ENCODE data around the gene AXL. TPM values are rescaled to one million over a fixed set of nuclear protein-coding genes. Genes with fewer than 3 reads are reported as not detected.

The AXL gene
- total RNA-seq, 4 donors from 2014 or later: 22.3 to 86.5 (median 60.6) TPM

- no peak for DNase-seq
- no peak overlapping the region for H3K4me3 ChIP-seq
These were observed 25.4 kb upstream of the AXL start for GRCh38 chr19:41193430-41194156.

GRCh38 chr19:41194157-41194552 is 24.9 kb upstream of the AXL start:
- H3K9me3 ChIP-seq: no peaks in the 10 kb centered on the region
- intact Hi-C loops (cut with DNase I; ENCODE audit: low total_unique reads): no loop called here
- DNase-seq: no peak
- H3K27ac ChIP-seq: no peak overlapping the region
- no peaks in the 10 kb centered on the region for H3K36me3 ChIP-seq
- H3K4me3 ChIP-seq: no peak overlapping the region
- TF ChIP-seq CTCF (IDR thresholded peaks at IDR 0.05): no peak
- TF ChIP-seq POLR2A (IDR thresholded peaks at IDR 0.05): no peak
- peaks cover 3 to 13% of the 10 kb centered on the region in 2 donors for H3K27me3 ChIP-seq
- H3K4me1 ChIP-seq: no peaks in the 10 kb centered on the region

More at GRCh38 chr19:41193430-41194156, 25.4 kb upstream of the AXL start:
- Histone ChIP-seq H3K9me3 (no peaks in the 10 kb centered on the region), H3K27me3 (peaks cover 3 to 13% of the 10 kb centered on the region in 2 donors), H3K27ac (no peak overlapping the region), H3K4me1 (no peaks in the 10 kb centered on the region), H3K36me3 (no peaks in the 10 kb centered on the region)
- no peak for TF ChIP-seq POLR2A (IDR thresholded peaks at IDR 0.05)
- TF ChIP-seq CTCF (IDR thresholded peaks at IDR 0.05): no peak
- intact Hi-C loops (cut with DNase I; ENCODE audit: low total_unique reads): no loop called here

GRCh38 chr19:41195675-41196497 is 23.1 kb upstream of the AXL start:
- intact Hi-C loops (cut with DNase I; ENCODE audit: low total_unique reads): no loop called here
- no peak overlapping the region for H3K27ac ChIP-seq
- H3K9me3 ChIP-seq: no peaks in the 10 kb centered on the region
- no peaks in the 10 kb centered on the region for H3K4me1 ChIP-seq
- no peak for TF ChIP-seq POLR2A (IDR thresholded peaks at IDR 0.05)
- no peak for TF ChIP-seq CTCF (IDR thresholded peaks at IDR 0.05)
- no peak overlapping the region for H3K4me3 ChIP-seq
- no peaks in the 10 kb centered on the region for H3K36me3 ChIP-seq
- DNase-seq: no peak
- peaks cover 3 to 13% of the 10 kb centered on the region in 2 donors for H3K27me3 ChIP-seq

DNA sequence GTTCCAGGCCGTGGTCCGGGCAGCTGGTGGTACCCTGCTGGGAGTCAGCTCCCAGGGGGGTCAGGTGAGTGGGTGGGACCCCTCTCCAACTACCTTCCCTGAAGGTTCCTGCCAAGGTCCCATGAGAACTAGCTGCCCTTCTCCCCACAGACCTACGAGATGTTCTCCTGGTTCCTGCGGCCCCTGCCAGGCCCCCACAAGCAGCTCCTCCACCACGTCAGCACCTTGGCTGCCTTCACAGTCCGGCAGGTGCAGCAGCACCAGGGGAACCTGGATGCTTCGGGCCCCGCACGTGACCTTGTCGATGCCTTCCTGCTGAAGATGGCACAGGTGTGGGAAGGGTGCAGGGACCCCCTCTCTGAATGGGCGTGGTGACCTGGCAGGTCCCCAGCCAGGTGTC is 20.5 kb upstream of the AXL start:
- intact Hi-C loops (cut with DNase I; ENCODE audit: low total_unique reads): no loop called here
- no peak overlapping the region for H3K4me3 ChIP-seq
- H3K9me3 ChIP-seq: no peaks in the 10 kb centered on the region
- H3K36me3 ChIP-seq: no peaks in the 10 kb centered on the region
- DNase-seq: no peak
- TF ChIP-seq CTCF (IDR thresholded peaks at IDR 0.05) (no peak), POLR2A (IDR thresholded peaks at IDR 0.05) (no peak)
- no peaks in the 10 kb centered on the region for H3K4me1 ChIP-seq
- H3K27ac ChIP-seq: no peak overlapping the region
- H3K27me3 ChIP-seq: peaks cover 0 to under 1% of the 10 kb centered on the region in 2 donors

DNA sequence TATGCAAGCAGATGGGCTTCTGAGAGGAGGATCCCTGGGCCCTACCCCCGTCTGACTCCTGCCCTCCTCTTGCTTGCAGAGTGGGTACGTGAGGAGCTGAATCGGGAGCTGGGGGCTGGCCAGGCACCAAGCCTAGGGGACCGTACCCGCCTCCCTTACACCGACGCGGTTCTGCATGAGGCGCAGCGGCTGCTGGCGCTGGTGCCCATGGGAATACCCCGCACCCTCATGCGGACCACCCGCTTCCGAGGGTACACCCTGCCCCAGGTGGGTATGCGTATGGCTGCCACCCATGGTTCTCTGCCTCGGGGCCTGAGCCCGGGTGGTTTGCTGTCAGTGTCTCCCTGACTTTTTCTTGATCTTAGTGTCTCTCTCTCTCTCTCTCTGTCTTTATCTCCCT is 15.7 kb upstream of the AXL start:
- H3K4me3 ChIP-seq: no peak overlapping the region
- intact Hi-C loops (cut with DNase I; ENCODE audit: low total_unique reads): loop anchor here (5.0 kb wide), 1 partner anchor 59 kb away; the partner anchor contains the start of gene HNRNPUL1
- no peaks in the 10 kb centered on the region for H3K36me3 ChIP-seq
- H3K4me1 ChIP-seq: no peaks in the 10 kb centered on the region
- no peak overlapping the region for H3K27ac ChIP-seq
- no peaks in the 10 kb centered on the region for H3K9me3 ChIP-seq
- H3K27me3 ChIP-seq: no peaks in the 10 kb centered on the region
- no peak for DNase-seq
- TF ChIP-seq POLR2A (IDR thresholded peaks at IDR 0.05): no peak
- no peak for TF ChIP-seq CTCF (IDR thresholded peaks at IDR 0.05)

Data from uterus (tissue), 4 donors.